G401 (cell line): Measurements from ENCODE around the gene SMO. TPM values are rescaled to one million over a fixed set of nuclear protein-coding genes. Genes with fewer than 3 reads are reported as not detected.
A peak's percentile ranks its signal among the peaks of the same experiment; 100 is the strongest.
"Not testable (repeated sequence)": the region's sequence is repeated elsewhere in the genome, so short reads cannot be mapped to it uniquely, and the experiment has no call there.

Experiments
- DNase-seq: peaks from one replicate; pipeline ENCODE4 v3.0.0-alpha.2; 2015; ENCODE audit warnings: low spot score
- in situ Hi-C: cut with HindIII; loops from 2 replicates; pipeline ENCODE4 v1.10.0; 2016; ENCODE audit warnings: low sequenced_read_pairs, mixed read lengths
- total RNA-seq: library from RNA; depleted of rRNA; stranded (reverse); fragments of >200 nt; shearing (Covaris generic); gene quantifications from 2 replicates; pipeline ENCODE4 v1.2.3, GENCODE V29; 2014

Gene SMO
- total RNA-seq, 1 experiment from 2014 or later: 51.1 TPM

- in situ Hi-C loops: no loop called here
- DNase-seq: no peak
Observed at GRCh38 chr7:129203050-129203741, 14.8 kb downstream of the SMO start.

- DNase-seq: no peak
- in situ Hi-C loops: no loop called here
Observed at GRCh38 chr7:129205126-129205818, 16.8 kb downstream of the SMO start.

- in situ Hi-C loops: no loop called here
- no peak for DNase-seq
Observed at GRCh38 chr7:129205987-129206785, 17.8 kb downstream of the SMO start.

- in situ Hi-C loops: no loop called here
- no peak for DNase-seq
Observed at GRCh38 chr7:129208667-129209066, 20.2 kb downstream of the SMO start.

- in situ Hi-C loops: no loop called here
- no peak for DNase-seq
Observed at GRCh38 chr7:129209067-129209926, 20.9 kb downstream of the SMO start.

GRCh38 chr7:129210256-129210988 lies 22.0 kb downstream of the SMO start:
- in situ Hi-C loops: no loop called here
- DNase-seq: peak; percentile 82

GRCh38 chr7:129210989-129211312 lies 22.5 kb downstream of the SMO start:
- DNase-seq: no peak
- in situ Hi-C loops: no loop called here

- in situ Hi-C loops: no loop called here
- DNase-seq: no peak
Observed at GRCh38 chr7:129212126-129212525, 23.7 kb downstream of the SMO start.

- in situ Hi-C loops: no loop called here
- no peak for DNase-seq
Observed at GRCh38 chr7:129212596-129212995, 24.2 kb downstream of the SMO start.

- peak; percentile 28 for DNase-seq
- in situ Hi-C loops: no loop called here
Observed at GRCh38 chr7:129213828-129214227, 25.4 kb downstream of the SMO start.

GRCh38 chr7:129215691-129216090 lies 27.3 kb downstream of the SMO start:
- in situ Hi-C loops: not testable (repeated sequence)

GRCh38 chr7:129216101-129216715 lies 27.8 kb downstream of the SMO start:
- DNase-seq, in situ Hi-C loops: not testable (repeated sequence)

More at GRCh38 chr7:129215691-129216090, 27.3 kb downstream of the SMO start:
- not testable (repeated sequence) for DNase-seq

GRCh38 chr7:129216821-129217416 lies 28.5 kb downstream of the SMO start:
- DNase-seq, in situ Hi-C loops: not testable (repeated sequence)

GRCh38 chr7:129218514-129219062 lies 30.2 kb downstream of the SMO start:
- in situ Hi-C loops: no loop called here
- DNase-seq: peak; percentile 86

GRCh38 chr7:129219166-129219565 lies 30.7 kb downstream of the SMO start:
- in situ Hi-C loops, DNase-seq: not testable (repeated sequence)

GRCh38 chr7:129222064-129222463 lies 33.6 kb downstream of the SMO start:
- in situ Hi-C loops: no loop called here
- DNase-seq: no peak
